Activated T-cell treated with anti-CD3 and anti-CD28 coated beads for 24 hours (primary cell): ENCODE measurements around the gene KRT6C.
"Not testable (repeated sequence)": the region's sequence is repeated elsewhere in the genome, so short reads cannot be mapped to it uniquely, and the experiment has no call there.

Experiments
- DNase-seq: peaks from one replicate; pipeline ENCODE4 v3.0.0-alpha.2; 2020; ENCODE audit warnings: low read depth

KRT6C gene

GRCh38 chr12:52454411-52455201 is 19.0 kb downstream of the KRT6C start:
- no peak for DNase-seq

GRCh38 chr12:52452101-52452500 is 21.5 kb downstream of the KRT6C start, which contains the start of gene KRT6B:
TSS of gene KRT6B (minus strand) at chr12:52452146. CDS start at chr12:52452078, 68 bp downstream.
- no peak for DNase-seq

GRCh38 chr12:52448228-52448627 is 25.4 kb downstream of the KRT6C start:
- DNase-seq = no peak

- not testable (repeated sequence) for DNase-seq
These were observed 26.4 kb downstream of the KRT6C start for GRCh38 chr12:52447196-52447595.

- DNase-seq = no peak
These were observed 27.1 kb downstream of the KRT6C start for GRCh38 chr12:52446367-52447045.

GRCh38 chr12:52445876-52446275 is 27.7 kb downstream of the KRT6C start:
- no peak for DNase-seq

- DNase-seq = no peak
These were observed 28.7 kb downstream of the KRT6C start for GRCh38 chr12:52444647-52445595.

- DNase-seq = no peak
These were observed 29.6 kb downstream of the KRT6C start for GRCh38 chr12:52443966-52444365.

GRCh38 chr12:52442600-52443061 is 31.0 kb downstream of the KRT6C start:
- DNase-seq = no peak

GRCh38 chr12:52441320-52441911 is 32.2 kb downstream of the KRT6C start:
- DNase-seq = no peak

- no peak for DNase-seq
These were observed 32.7 kb downstream of the KRT6C start for GRCh38 chr12:52440821-52441319.

GRCh38 chr12:52439845-52440244 is 33.8 kb downstream of the KRT6C start:
- DNase-seq = no peak

- no peak for DNase-seq
These were observed 34.2 kb downstream of the KRT6C start for GRCh38 chr12:52439420-52439819.

GRCh38 chr12:52438305-52439301 is 35.0 kb downstream of the KRT6C start:
- DNase-seq = no peak

- DNase-seq = no peak
These were observed 36.1 kb downstream of the KRT6C start for GRCh38 chr12:52437508-52437907.

GRCh38 chr12:52436828-52437474 is 36.7 kb downstream of the KRT6C start:
- DNase-seq = no peak

GRCh38 chr12:52436000-52436827 is 37.4 kb downstream of the KRT6C start:
- no peak for DNase-seq

- DNase-seq = no peak
These were observed 38.0 kb downstream of the KRT6C start for GRCh38 chr12:52435659-52435999.
